Lung (tissue), 12 donors: ENCODE measurements around the gene SPTB. TPM values are rescaled to one million over a fixed set of nuclear protein-coding genes. Genes with fewer than 3 reads are reported as not detected.

Experiments
- ATAC-seq: fragments of 200-7000 bp; cut with Tn5 transposase; one replicate; pipeline ENCODE4 v1.9.1; 2020; ENCODE audit warnings: moderate number of reproducible peaks; ENCODE audit not compliant: insufficient read depth, low FRiP score
- DNase-seq, 3 donors: peaks; one replicate each; pipeline ENCODE4 v3.0.0-alpha.2; 2013 to 2017
- H3K27ac ChIP-seq, 2 donors: one replicate each; pipeline ENCODE4 v1.5.1; 2013; ENCODE audit warnings: mild to moderate bottlenecking in 2 of 2, moderate library complexity in 2 of 2, control low read depth in 1 of 2, inconsistent platforms in 1 of 2, low read depth in 1 of 2, low read length in 1 of 2
- H3K27me3 ChIP-seq, 3 donors: one replicate each; pipeline ENCODE4 v1.5.1; 2013; ENCODE audit warnings: low read length in 2 of 3; ENCODE audit not compliant: control insufficient read depth in 3 of 3, insufficient read depth in 3 of 3
- H3K36me3 ChIP-seq, 4 donors: one replicate each; pipeline ENCODE4 v1.5.1; 2013; ENCODE audit warnings: low read length in 4 of 4, mild to moderate bottlenecking in 1 of 4, moderate library complexity in 1 of 4; ENCODE audit not compliant: control insufficient read depth in 4 of 4, insufficient read depth in 4 of 4
- H3K4me1 ChIP-seq, 5 donors: one replicate each; pipeline ENCODE4 v1.5.1; 2013; ENCODE audit warnings: low read length in 5 of 5, mild to moderate bottlenecking in 2 of 5, moderate library complexity in 1 of 5; ENCODE audit not compliant: control insufficient read depth in 5 of 5, insufficient read depth in 5 of 5
- H3K4me3 ChIP-seq: one replicate; pipeline ENCODE4 v1.5.1; 2013; ENCODE audit warnings: mild to moderate bottlenecking, control low read depth, moderate library complexity
- H3K9ac ChIP-seq, 2 donors: one replicate each; pipeline ENCODE4 v1.5.1; 2013; ENCODE audit warnings: low read length in 2 of 2, control low read depth in 1 of 2; ENCODE audit not compliant: insufficient read depth in 1 of 2
- H3K9me3 ChIP-seq, 4 donors: one replicate each; pipeline ENCODE4 v1.5.1; 2013; ENCODE audit warnings: low read length in 3 of 4, mild to moderate bottlenecking in 1 of 4, moderate library complexity in 1 of 4; ENCODE audit not compliant: control insufficient read depth in 4 of 4, insufficient read depth in 3 of 4
- CTCF ChIP-seq: IDR thresholded peaks from 2 replicates; pipeline ENCODE4 v1.5.1; 2012; ENCODE audit warnings: mild to moderate bottlenecking; ENCODE audit errors: control extremely low read depth, extremely low read depth
- WGBS, 2 donors: extraction: QIAGEN DNeasy Blood & Tissue Kit; methylation state at CpG; one replicate each; pipeline ENCODE4 v1.1.7; 2013; 5-methylcytosine and 5-hydroxymethylcytosine counted together
- polyA plus RNA-seq, 2 donors: library from polyadenylated mRNA; stranded (reverse); fragments of 200-250 nt; gene quantifications; one replicate each; pipeline ENCODE4 v1.2.1, GENCODE V29; 2013
- total RNA-seq, 2 donors: library from RNA; depleted of rRNA in 1 of 2; stranded (reverse); fragments of >200 nt in 1 of 2; gene quantifications; one replicate each; pipeline ENCODE4 v1.2.1, GENCODE V29; 2014 to 2021
- donor health status: control.
- donor health status: control.
- donor health status: Bipolar disorder and iron deficiency.
- donor health status: healthy.
- donor health status: DM: yes; HTN: yes; CAD: no.

Gene SPTB
- total and polyA plus RNA-seq, 4 donors = 1.2 to 11.5 (median 2.1) TPM

- 73 to 78% methylated on average over 11 of the region's 11 CpGs for WGBS, 2 donors
- no peak for ATAC-seq
- Histone ChIP-seq H3K36me3 (no peaks in the 10 kb centered on the region), H3K9me3 (no peaks in the 10 kb centered on the region), H3K9ac (no peak overlapping the region), H3K27me3 (peaks cover 0 to 3% (median 2%) of the 10 kb centered on the region in 3 donors), H3K4me3 (no peak overlapping the region), H3K4me1 (no peaks in the 10 kb centered on the region), H3K27ac (no peak overlapping the region)
- TF ChIP-seq CTCF = no peak
- no peak for DNase-seq
These were observed 21.5 kb downstream of the SPTB start for GRCh38 chr14:64857979-64858744.

- no peaks in the 10 kb centered on the region for H3K9me3 ChIP-seq
- ATAC-seq (no peak), DNase-seq (no peak)
- H3K4me3 ChIP-seq = no peak overlapping the region
- no peak overlapping the region for H3K27ac ChIP-seq
- H3K27me3 ChIP-seq = peaks cover 0 to 3% (median 2%) of the 10 kb centered on the region in 3 donors
- no peaks in the 10 kb centered on the region for H3K36me3 ChIP-seq
- no peak for TF ChIP-seq CTCF
- WGBS, 2 donors = 82 to 86% methylated on average over 11 of the region's 11 CpGs
- H3K9ac ChIP-seq = no peak overlapping the region
- no peaks in the 10 kb centered on the region for H3K4me1 ChIP-seq
These were observed 22.9 kb downstream of the SPTB start for GRCh38 chr14:64856529-64857445.

GRCh38 chr14:64855721-64856528, 23.8 kb downstream of the SPTB start:
- no peak overlapping the region for H3K27ac ChIP-seq
- H3K4me3 ChIP-seq = no peak overlapping the region
- TF ChIP-seq CTCF = no peak
- no peaks in the 10 kb centered on the region for H3K4me1 ChIP-seq
- no peak overlapping the region for H3K9ac ChIP-seq
- H3K9me3 ChIP-seq = no peaks in the 10 kb centered on the region
- H3K36me3 ChIP-seq = no peaks in the 10 kb centered on the region
- DNase-seq = no peak
- 57 to 65% methylated on average over 6 of the region's 6 CpGs for WGBS, 2 donors
- H3K27me3 ChIP-seq = peaks cover 0 to 3% (median 2%) of the 10 kb centered on the region in 3 donors
- ATAC-seq = no peak
